Peyer's patch (tissue), 4 donors: Measurements from ENCODE around the gene SLC22A13.

Experiments used
- CTCF ChIP-seq, 6 experiments: fragments of 450-650 bp in 4 of 6; fragments of 200-600 bp in 2 of 6; sonication (generic) in 1 of 6; IDR thresholded peaks; one replicate each; pipeline ENCODE4 v1.5.1; 2017 to 2019; ENCODE audit warnings: antibody characterized with exemption in 6 of 6, mild to moderate bottlenecking in 3 of 6, moderate library complexity in 1 of 6
- POLR2A ChIP-seq, 2 donors: fragments of 450-650 bp; IDR thresholded peaks; one replicate each; pipeline ENCODE4 v1.5.1; 2017; ENCODE audit warnings: antibody characterized with exemption in 2 of 2, mild to moderate bottlenecking in 2 of 2, moderate library complexity in 2 of 2

DNA sequence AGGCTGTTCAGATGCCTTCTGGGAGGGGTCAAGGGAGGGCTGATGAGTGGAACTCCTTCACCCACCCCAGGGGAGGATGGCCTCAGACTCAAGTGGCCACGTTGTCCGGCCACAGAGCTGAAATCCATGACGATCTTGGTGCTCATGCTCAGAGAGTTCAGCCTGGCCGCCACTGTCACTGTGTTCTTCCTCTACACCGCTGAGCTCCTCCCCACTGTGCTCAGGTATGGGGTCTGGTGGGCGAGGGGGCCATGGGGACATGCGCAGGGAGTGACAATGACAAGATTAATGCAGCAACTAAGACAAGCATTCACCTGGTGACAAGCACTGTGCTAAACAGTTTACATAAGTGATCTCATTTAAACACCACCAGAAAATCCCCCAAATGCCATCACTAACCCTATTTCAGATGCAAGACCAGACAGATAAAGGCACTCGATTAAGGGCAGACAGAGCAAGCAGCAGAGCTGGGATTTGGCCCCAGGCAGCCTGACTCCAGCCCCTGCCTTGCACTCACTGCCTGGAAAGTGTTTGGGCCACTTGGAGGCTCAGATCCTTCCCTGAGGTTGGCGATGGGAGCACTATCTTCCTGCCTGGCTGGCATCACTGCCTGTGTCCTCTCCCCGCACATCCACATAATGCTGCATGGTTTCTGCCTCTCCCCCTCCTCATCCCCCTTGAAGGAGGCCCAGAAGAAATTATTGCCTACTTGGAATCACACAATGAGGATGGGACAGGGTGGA is 50.0 kb downstream of the SLC22A13 start:
- TF ChIP-seq CTCF (IDR thresholded peaks at IDR 0.05) (no peak), POLR2A (IDR thresholded peaks at IDR 0.05) (no peak)
